ENCODE data around the gene RAB1A. TPM values are rescaled to one million over a fixed set of nuclear protein-coding genes. Genes with fewer than 3 reads are reported as not detected.
"Not testable (repeated sequence)": the region's sequence is repeated elsewhere in the genome, so short reads cannot be mapped to it uniquely, and the experiment has no call there.

Gene RAB1A
- total and polyA plus RNA-seq, 2 experiments from 2014 or later, result 94.8 to 172 TPM

- not testable (repeated sequence) for H3K36me3 ChIP-seq (ENCODE audit: insufficient read depth); H3K4me1 ChIP-seq (ENCODE audit: insufficient read depth); ATAC-seq; H3K27me3 ChIP-seq (ENCODE audit: insufficient read depth); H4K20me1 ChIP-seq (replicated peaks; ENCODE audit: insufficient read depth); H3F3A ChIP-seq (replicated peaks; ENCODE audit: low read depth); H3K36me3 Mint-ChIP-seq (ENCODE audit: low read depth); H3K27ac ChIP-seq (ENCODE audit: low read depth); H3K4me3 Mint-ChIP-seq; H3K27me3 Mint-ChIP-seq (ENCODE audit: insufficient read depth, low read depth, poor library complexity); H3K4me3 ChIP-seq; H2AFZ ChIP-seq; H3K4me1 Mint-ChIP-seq; H3K79me2 ChIP-seq (replicated peaks; ENCODE audit: insufficient read depth); H3K9me2 ChIP-seq (ENCODE audit: insufficient read depth); H3K27ac Mint-ChIP-seq; H3K4me2 ChIP-seq; H3K9me3 Mint-ChIP-seq; DNase-seq (ENCODE audit: low spot score)
These were observed 44.1 kb upstream of the RAB1A start for GRCh38 chr2:65174031-65174430.

DNA sequence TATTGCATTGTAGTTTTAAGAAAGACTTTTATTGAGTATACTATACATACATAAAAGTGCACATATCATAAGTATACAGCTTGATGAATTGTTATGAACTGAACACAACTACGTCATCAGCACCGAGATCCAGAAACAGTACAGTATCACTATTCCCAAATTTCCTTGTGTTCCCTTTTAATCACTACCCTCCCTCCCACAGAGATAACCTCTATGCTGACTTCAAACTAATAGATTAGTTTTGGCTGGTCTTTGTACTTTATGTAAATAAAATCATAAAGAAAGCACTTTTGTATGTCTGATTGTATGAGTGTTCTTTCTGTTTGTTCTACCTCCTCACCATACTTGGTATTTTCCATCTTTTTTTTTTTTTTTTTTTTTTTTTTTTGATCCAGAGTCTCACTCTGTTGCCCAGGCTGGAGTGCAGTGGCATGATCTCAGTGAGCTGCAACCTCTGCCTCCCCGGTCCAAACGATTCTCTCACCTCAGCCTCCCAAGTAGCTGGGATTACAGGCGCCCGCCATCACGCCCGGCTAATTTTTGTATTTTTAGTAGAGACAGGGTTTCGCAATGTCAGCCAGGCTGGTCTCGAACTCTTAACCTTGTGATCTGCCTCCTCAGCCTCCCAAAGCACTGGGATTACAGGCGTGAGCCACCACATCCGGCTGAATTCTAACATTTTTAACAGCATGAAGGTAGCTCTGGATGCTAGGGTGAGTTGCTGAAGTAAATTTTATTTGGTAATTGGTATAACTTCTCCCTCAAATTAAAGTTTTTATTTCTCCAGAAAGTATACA lies 43.3 kb upstream of the RAB1A start:
- no peaks in the 10 kb centered on the region; the same call in 2 of the 3 replicates for H3K4me1 Mint-ChIP-seq
- H3K27ac Mint-ChIP-seq, result no peak overlapping the region
- H3K4me1 ChIP-seq (ENCODE audit: insufficient read depth), result no peaks in the 10 kb centered on the region
- H3K36me3 Mint-ChIP-seq (ENCODE audit: low read depth), result no peaks in the 10 kb centered on the region
- H4K20me1 ChIP-seq (replicated peaks; ENCODE audit: insufficient read depth), result no peaks in the 10 kb centered on the region
- no peaks in the 10 kb centered on the region for H3K27me3 Mint-ChIP-seq (ENCODE audit: insufficient read depth, low read depth, poor library complexity)
- H3K4me2 ChIP-seq, result no peak overlapping the region
- TF ChIP-seq EZH2phosphoT487 (IDR thresholded peaks at IDR 0.05; ENCODE audit: unreplicated experiment), result no peak
- TF ChIP-seq CREB1 (CRISPR knock-in tag; IDR thresholded peaks at IDR 0.05; ENCODE audit: low read depth), result no peak
- no peak for TF ChIP-seq CTCF (conservative IDR thresholded peaks at IDR 0.05; ENCODE audit: low read depth in 2 of 2)
- no peak for TF ChIP-seq NANOG (IDR thresholded peaks at IDR 0.05; ENCODE audit: borderline replicate concordance)
- no peak for TF ChIP-seq POLR2AphosphoS5 (IDR thresholded peaks at IDR 0.05; ENCODE audit: low read depth)
- no peak for TF ChIP-seq EZH2 (IDR thresholded peaks at IDR 0.05; ENCODE audit: low read depth, unreplicated experiment)
- TF ChIP-seq, protein P1, sequence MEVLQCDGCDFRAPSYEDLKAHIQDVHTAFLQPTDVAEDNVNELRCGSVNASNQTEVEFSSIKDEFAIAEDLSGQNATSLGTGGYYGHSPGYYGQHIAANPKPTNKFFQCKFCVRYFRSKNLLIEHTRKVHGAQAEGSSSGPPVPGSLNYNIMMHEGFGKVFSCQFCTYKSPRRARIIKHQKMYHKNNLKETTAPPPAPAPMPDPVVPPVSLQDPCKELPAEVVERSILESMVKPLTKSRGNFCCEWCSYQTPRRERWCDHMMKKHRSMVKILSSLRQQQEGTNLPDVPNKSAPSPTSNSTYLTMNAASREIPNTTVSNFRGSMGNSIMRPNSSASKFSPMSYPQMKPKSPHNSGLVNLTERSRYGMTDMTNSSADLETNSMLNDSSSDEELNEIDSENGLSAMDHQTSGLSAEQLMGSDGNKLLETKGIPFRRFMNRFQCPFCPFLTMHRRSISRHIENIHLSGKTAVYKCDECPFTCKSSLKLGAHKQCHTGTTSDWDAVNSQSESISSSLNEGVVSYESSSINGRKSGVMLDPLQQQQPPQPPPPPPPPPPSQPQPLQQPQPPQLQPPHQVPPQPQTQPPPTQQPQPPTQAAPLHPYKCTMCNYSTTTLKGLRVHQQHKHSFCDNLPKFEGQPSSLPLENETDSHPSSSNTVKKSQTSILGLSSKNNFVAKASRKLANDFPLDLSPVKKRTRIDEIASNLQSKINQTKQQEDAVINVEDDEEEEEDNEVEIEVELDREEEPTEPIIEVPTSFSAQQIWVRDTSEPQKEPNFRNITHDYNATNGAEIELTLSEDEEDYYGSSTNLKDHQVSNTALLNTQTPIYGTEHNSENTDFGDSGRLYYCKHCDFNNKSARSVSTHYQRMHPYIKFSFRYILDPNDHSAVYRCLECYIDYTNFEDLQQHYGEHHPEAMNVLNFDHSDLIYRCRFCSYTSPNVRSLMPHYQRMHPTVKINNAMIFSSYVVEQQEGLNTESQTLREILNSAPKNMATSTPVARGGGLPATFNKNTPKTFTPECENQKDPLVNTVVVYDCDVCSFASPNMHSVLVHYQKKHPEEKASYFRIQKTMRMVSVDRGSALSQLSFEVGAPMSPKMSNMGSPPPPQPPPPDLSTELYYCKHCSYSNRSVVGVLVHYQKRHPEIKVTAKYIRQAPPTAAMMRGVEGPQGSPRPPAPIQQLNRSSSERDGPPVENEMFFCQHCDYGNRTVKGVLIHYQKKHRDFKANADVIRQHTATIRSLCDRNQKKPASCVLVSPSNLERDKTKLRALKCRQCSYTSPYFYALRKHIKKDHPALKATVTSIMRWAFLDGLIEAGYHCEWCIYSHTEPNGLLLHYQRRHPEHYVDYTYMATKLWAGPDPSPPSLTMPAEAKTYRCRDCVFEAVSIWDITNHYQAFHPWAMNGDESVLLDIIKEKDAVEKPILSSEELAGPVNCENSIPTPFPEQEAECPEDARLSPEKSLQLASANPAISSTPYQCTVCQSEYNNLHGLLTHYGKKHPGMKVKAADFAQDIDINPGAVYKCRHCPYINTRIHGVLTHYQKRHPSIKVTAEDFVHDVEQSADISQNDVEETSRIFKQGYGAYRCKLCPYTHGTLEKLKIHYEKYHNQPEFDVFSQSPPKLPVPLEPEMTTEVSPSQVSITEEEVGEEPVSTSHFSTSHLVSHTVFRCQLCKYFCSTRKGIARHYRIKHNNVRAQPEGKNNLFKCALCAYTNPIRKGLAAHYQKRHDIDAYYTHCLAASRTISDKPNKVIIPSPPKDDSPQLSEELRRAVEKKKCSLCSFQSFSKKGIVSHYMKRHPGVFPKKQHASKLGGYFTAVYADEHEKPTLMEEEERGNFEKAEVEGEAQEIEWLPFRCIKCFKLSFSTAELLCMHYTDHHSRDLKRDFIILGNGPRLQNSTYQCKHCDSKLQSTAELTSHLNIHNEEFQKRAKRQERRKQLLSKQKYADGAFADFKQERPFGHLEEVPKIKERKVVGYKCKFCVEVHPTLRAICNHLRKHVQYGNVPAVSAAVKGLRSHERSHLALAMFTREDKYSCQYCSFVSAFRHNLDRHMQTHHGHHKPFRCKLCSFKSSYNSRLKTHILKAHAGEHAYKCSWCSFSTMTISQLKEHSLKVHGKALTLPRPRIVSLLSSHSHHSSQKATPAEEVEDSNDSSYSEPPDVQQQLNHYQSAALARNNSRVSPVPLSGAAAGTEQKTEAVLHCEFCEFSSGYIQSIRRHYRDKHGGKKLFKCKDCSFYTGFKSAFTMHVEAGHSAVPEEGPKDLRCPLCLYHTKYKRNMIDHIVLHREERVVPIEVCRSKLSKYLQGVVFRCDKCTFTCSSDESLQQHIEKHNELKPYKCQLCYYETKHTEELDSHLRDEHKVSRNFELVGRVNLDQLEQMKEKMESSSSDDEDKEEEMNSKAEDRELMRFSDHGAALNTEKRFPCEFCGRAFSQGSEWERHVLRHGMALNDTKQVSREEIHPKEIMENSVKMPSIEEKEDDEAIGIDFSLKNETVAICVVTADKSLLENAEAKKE (CRISPR knock-in tag; IDR thresholded peaks at IDR 0.05), result no peak
- TF ChIP-seq, protein P2, sequence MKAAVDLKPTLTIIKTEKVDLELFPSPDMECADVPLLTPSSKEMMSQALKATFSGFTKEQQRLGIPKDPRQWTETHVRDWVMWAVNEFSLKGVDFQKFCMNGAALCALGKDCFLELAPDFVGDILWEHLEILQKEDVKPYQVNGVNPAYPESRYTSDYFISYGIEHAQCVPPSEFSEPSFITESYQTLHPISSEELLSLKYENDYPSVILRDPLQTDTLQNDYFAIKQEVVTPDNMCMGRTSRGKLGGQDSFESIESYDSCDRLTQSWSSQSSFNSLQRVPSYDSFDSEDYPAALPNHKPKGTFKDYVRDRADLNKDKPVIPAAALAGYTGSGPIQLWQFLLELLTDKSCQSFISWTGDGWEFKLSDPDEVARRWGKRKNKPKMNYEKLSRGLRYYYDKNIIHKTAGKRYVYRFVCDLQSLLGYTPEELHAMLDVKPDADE (IDR thresholded peaks at IDR 0.05), result no peak
- TF ChIP-seq ZNF331 (CRISPR knock-in tag; IDR thresholded peaks at IDR 0.05; ENCODE audit: low read depth), result no peak
- H3K27ac ChIP-seq (ENCODE audit: low read depth), result no peak overlapping the region
- no peaks in the 10 kb centered on the region for H3F3A ChIP-seq (replicated peaks; ENCODE audit: low read depth)
- H3K36me3 ChIP-seq (ENCODE audit: insufficient read depth), result no peaks in the 10 kb centered on the region
- no peaks in the 10 kb centered on the region for H3K79me2 ChIP-seq (replicated peaks; ENCODE audit: insufficient read depth)
- H3K4me3 Mint-ChIP-seq, result no peak overlapping the region
- ATAC-seq (no peak), DNase-seq (ENCODE audit: low spot score) (no peak)
- H2AFZ ChIP-seq, result no peak overlapping the region
- H3K9me2 ChIP-seq (ENCODE audit: insufficient read depth), result no peaks in the 10 kb centered on the region
- H3K9me3 Mint-ChIP-seq, result no peaks in the 10 kb centered on the region
- no peaks in the 10 kb centered on the region for H3K27me3 ChIP-seq (ENCODE audit: insufficient read depth)
- no peak overlapping the region for H3K4me3 ChIP-seq

Measured in GM23338 (cell line).